ENCODE measurements around the gene ZBTB24. TPM values are rescaled to one million over a fixed set of nuclear protein-coding genes. Genes with fewer than 3 reads are reported as not detected.

Gene ZBTB24
- total RNA-seq, 1 donor from 2014 or later: 3.6 TPM

DNA sequence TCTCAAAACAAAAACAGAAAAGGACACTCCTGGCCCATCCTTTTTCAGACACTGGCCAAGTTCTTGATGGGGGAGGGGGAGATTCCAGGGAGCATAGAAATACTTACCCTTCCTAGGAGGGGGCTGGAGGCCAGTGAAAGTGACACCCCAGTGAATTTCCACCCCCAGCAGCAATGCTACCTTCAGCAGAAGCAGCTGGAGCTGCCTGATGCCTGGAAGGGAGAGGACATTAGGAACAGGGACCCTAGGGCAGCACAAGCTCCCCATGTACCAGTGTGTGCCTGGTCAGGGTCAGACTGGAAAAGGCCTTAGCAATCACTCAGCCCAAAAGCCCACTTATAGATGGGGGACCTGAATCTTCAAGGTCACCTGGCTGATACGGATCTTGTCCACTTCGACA is 29.9 kb downstream of the ZBTB24 start:
- H3K4me3 ChIP-seq (ENCODE audit: low read depth, low read length): no peak overlapping the region
- no peak for DNase-seq (ENCODE audit: low read depth)
- TF ChIP-seq, protein P1, sequence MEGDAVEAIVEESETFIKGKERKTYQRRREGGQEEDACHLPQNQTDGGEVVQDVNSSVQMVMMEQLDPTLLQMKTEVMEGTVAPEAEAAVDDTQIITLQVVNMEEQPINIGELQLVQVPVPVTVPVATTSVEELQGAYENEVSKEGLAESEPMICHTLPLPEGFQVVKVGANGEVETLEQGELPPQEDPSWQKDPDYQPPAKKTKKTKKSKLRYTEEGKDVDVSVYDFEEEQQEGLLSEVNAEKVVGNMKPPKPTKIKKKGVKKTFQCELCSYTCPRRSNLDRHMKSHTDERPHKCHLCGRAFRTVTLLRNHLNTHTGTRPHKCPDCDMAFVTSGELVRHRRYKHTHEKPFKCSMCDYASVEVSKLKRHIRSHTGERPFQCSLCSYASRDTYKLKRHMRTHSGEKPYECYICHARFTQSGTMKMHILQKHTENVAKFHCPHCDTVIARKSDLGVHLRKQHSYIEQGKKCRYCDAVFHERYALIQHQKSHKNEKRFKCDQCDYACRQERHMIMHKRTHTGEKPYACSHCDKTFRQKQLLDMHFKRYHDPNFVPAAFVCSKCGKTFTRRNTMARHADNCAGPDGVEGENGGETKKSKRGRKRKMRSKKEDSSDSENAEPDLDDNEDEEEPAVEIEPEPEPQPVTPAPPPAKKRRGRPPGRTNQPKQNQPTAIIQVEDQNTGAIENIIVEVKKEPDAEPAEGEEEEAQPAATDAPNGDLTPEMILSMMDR (conservative IDR thresholded peaks at IDR 0.05; ENCODE audit: low read depth, low read length): no peak

DNA sequence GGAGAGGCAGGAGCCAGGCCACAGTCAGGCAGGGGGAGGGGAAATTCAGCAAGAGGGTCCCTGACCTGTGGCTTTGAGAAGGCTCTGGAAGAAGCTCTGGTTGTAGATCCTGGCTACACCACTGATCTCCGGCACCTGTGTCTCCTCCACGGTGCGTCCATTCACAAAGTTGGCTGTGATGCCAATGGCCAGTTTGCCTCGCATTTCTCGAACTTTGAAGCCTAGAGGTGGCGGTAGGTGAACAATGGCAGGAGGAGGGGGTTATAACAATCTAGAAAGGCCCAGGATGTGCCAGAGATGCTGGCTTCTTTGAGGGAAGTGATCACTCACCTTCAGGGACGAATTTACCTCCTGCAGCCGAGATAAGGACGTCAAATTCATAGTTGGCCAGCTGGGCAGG is 30.8 kb downstream of the ZBTB24 start:
- TF ChIP-seq, protein P1 (conservative IDR thresholded peaks at IDR 0.05; ENCODE audit: low read depth, low read length): no peak
- no peak for DNase-seq (ENCODE audit: low read depth)
- H3K4me3 ChIP-seq (ENCODE audit: low read depth, low read length): no peak overlapping the region

DNA sequence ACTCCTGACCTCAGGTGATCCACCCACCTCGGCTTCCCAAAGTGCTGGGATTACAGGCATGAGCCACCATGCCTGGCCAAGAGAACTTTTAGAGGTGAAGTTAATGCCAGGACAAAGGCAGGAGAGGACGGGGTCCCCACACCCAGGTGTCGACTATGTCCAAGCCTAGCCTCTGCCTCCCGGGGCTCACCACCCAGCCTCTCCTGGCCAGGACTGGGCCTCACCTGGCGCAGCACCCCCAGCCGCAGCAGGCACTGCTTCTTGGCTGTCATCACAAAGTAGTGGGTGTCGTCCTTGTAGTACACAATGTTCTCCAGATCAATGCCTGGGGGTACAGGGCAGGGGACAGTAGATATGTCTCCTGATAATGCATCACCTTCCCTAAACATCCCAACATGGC is 31.6 kb downstream of the ZBTB24 start:
- DNase-seq (ENCODE audit: low read depth): no peak
- TF ChIP-seq, protein P1 (conservative IDR thresholded peaks at IDR 0.05; ENCODE audit: low read depth, low read length): no peak
- no peak overlapping the region for H3K4me3 ChIP-seq (ENCODE audit: low read depth, low read length)

DNA sequence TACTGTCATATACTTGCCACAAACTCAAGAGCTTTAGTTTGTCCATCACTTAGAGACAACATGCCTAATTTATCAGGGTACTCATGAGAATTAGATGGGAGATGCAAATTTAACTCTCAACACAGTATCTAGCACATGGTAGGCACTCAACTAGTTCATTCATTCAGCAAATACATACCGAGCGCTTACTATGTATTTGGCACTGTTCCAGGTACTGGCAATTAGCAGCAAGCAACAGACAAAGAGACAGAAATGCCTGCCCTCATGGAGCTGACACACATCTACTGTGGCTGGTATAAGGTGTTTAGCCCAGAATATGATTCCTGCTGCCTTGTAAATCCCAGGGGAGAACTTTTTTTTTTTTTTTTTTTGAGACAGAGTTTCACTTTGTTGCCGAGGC is 32.2 kb downstream of the ZBTB24 start:
- TF ChIP-seq, protein P1 (conservative IDR thresholded peaks at IDR 0.05; ENCODE audit: low read depth, low read length): no peak
- H3K4me3 ChIP-seq (ENCODE audit: low read depth, low read length): no peak overlapping the region
- DNase-seq (ENCODE audit: low read depth): no peak

DNA sequence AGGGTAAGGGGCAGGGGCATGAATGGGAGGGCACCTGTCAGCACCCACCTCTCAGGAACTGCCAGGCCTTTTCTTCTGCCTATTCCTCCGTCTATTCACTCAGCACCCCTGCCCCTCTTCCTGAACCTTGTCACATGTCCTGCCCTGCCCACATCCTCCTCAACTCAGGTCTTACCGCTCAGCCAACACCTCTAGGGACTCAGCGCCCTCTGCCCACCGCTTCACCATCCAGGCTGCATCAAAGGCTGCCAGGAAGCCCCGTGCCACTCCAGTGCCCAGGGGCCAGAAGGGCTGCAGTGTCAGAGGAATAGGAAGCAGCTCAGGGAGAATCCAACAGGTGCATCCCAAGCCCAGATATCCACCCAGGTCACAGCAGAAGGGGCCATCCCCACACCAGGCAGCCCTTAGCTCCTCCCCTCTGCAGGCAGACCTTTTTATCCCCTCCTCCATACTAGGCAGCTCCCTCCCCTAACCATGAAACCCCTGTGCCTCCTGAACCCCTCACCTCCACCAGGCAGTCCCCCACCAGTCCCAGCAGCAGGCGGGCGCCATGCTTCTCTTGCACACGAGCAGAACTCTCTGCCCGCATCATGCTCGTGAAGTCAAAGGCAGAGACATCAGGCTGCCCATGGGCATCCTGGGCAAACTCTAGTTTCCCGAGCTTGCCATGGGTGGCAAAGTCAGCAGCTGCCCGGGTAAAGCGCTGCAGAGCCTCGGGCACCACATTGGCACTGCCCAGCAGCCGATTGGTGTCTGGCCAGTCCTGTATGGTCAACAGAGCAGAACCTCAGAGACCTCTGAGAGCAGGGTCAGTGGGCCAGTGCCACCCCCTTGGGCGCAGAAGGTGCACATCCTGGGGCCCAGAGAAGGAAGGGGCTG is 33.0 kb downstream of the ZBTB24 start:
- TF ChIP-seq, protein P1 (conservative IDR thresholded peaks at IDR 0.05; ENCODE audit: low read depth, low read length): no peak
- DNase-seq (ENCODE audit: low read depth): no peak

DNA sequence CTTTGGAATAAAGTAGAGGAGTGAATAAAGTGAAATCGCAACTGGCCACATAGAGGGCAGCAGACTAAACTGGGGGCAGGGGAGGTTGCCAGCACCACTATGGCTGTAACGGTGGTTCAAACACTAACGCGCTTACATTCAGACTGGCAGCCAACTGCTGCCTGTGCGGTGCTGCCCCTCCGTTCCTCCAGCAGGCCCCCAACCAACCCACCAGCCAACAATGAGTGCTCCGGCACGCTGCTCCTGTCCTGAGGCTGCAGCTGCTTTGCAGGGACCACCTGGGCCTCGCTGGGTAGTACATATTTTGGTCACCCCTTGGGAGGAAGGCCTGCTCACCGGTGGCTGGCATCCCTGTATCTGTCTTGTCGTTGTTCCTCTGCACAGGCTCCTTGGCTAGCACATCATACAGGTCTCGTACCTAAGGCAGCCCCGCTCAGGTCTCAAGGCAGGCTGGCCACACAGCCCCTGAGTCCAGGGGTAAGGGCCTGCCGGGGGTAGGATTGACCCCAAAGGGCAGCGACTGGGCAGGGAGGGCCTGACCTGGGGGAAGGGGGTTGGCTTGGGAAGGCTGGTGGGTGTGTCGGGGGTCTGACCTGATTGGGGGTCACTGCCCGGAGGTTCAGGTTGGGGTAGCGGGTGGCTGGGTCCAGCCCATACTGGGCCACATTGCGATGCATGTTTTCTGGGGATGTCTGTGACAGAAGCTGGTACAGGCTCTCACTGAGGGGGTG is 33.8 kb downstream of the ZBTB24 start:
- DNase-seq (ENCODE audit: low read depth): no peak
- TF ChIP-seq, protein P1 (conservative IDR thresholded peaks at IDR 0.05; ENCODE audit: low read depth, low read length): no peak
- H3K4me3 ChIP-seq (ENCODE audit: low read depth, low read length): no peak overlapping the region

More for the DNA sequence above, 33.0 kb downstream of the ZBTB24 start:
- no peak overlapping the region for H3K4me3 ChIP-seq (ENCODE audit: low read depth, low read length)
